Astrocyte (in vitro differentiated cells and primary cell): ENCODE results near the gene LIMK2.
"Not testable (repeated sequence)": the region's sequence is repeated elsewhere in the genome, so short reads cannot be mapped to it uniquely, and the experiment has no call there.

ENCODE experiments used
- EZH2 ChIP-seq: IDR thresholded peaks from 2 replicates; pipeline ENCODE4 v1.6.1; 2012; ENCODE audit warnings: mild to moderate bottlenecking, low read length, inconsistent platforms; ENCODE audit not compliant: insufficient read depth
- TF ChIP-seq, protein P1 (sequence below): IDR thresholded peaks from 2 replicates; pipeline ENCODE4 v1.5.1; 2011; ENCODE audit warnings: low read depth, mild to moderate bottlenecking, inconsistent platforms, low read length, moderate library complexity; ENCODE audit not compliant: insufficient read depth

GRCh38 chr22:31205059-31205458, 7.0 kb upstream of the LIMK2 start:
- TF ChIP-seq, protein P1, sequence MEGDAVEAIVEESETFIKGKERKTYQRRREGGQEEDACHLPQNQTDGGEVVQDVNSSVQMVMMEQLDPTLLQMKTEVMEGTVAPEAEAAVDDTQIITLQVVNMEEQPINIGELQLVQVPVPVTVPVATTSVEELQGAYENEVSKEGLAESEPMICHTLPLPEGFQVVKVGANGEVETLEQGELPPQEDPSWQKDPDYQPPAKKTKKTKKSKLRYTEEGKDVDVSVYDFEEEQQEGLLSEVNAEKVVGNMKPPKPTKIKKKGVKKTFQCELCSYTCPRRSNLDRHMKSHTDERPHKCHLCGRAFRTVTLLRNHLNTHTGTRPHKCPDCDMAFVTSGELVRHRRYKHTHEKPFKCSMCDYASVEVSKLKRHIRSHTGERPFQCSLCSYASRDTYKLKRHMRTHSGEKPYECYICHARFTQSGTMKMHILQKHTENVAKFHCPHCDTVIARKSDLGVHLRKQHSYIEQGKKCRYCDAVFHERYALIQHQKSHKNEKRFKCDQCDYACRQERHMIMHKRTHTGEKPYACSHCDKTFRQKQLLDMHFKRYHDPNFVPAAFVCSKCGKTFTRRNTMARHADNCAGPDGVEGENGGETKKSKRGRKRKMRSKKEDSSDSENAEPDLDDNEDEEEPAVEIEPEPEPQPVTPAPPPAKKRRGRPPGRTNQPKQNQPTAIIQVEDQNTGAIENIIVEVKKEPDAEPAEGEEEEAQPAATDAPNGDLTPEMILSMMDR, result not testable (repeated sequence)
- not testable (repeated sequence) for TF ChIP-seq EZH2
